ENCODE measurements around the gene GPD1L.
"Not testable (repeated sequence)": the region's sequence is repeated elsewhere in the genome, so short reads cannot be mapped to it uniquely, and the experiment has no call there.

The GPD1L gene

DNA sequence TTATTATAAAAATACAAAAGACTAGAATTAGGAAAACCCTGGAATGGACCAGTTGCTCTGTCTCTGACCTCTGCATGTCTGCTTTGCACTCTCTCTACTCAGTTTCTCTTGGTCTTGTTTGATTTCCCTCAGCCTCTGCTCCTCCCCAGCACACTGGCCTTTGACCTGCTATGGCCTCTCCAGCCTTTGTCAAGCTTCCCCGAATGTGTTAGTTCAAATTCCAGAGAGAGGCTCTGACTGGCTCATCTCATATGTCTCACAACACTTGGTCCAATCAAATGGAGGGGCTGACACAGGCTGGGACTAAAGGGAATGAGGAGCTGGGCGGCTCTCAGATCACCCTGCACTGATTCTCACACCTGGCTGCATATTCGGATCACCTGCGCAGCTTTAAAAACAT lies 79.7 kb downstream of the GPD1L start:
- no peak for DNase-seq

DNA sequence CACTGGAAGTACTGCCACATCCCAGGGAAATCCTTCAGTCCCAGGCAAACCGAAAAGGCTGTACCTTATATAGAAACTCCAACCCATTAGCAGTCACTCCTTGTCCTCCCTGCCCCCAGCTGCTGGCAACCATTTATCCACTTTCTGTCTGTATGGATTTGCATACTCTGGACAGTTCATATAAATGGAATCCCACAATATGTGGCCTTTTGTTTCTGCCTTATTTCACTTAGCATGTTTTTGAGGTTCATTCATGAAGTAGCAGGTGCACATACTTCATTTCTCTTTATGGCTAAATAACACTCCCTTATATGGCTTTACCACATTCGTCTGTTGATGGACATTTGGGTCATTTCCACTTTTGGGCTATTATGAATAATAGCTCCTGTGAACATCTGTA lies 80.5 kb downstream of the GPD1L start:
- no peak for DNase-seq

GRCh38 chr3:32189693-32190092 lies 83.3 kb downstream of the GPD1L start:
- DNase-seq = no peak

DNA sequence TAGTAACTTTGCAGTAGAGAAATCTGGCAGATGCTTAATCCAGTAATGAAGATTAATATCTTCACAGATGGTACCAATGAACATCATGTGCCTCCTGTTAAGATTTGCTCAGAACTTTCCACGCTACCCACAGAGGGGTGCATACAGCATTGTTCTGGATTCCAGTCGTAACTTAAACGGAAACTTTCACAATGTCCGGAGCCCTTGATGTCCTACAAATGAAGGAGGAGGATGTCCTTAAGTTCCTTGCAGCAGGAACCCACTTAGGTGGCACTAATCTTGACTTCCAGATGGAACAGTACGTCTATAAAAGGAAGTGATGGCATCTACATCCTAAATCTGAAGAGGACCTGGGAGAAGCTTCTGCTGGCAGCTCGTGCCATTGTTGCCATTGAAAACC lies 84.1 kb downstream of the GPD1L start:
- DNase-seq = not testable (repeated sequence)

DNA sequence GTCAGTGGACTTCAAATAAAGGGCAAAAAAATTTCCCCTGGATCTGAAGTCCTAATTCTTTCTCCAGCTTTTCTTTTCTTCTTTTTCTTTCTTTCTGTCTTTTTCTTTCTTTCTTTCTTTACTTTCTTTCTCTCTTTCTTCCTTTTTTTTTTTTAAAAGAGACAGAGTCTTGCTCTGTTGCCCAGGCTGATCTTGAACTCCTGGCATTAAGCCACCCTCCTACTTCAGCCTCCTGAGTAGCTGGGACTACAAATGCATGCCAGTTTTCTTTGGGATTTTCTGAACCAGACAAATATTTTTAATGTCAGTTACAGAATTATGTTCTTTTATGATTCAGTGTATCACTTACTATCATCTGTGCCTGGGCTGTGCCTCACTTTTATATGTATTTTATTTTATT lies 86.7 kb downstream of the GPD1L start:
- no peak for DNase-seq

- no peak for DNase-seq
Observed at GRCh38 chr3:32194653-32195052, 88.2 kb downstream of the GPD1L start.

GRCh38 chr3:32195995-32196540 lies 89.6 kb downstream of the GPD1L start:
- no peak for DNase-seq

DNA sequence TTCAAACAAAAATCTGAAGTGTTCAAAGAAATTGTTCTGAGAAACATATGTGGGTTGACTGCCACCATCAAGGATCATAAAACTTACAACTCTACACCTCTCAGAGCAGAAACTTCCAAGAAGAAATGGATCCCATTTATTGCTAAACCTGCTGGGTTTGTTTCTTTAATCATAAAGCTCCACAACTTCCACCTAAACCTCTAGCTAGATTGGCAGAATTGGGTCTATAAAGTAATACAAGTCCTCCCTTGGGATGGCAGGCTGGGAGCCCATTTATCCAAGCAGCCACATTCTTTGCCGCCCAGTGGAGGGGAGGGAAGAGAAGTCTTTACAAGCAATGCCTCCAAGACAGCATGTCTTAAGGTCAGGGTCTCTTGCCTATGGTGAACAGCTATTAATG lies 91.6 kb downstream of the GPD1L start:
- DNase-seq = no peak

DNA sequence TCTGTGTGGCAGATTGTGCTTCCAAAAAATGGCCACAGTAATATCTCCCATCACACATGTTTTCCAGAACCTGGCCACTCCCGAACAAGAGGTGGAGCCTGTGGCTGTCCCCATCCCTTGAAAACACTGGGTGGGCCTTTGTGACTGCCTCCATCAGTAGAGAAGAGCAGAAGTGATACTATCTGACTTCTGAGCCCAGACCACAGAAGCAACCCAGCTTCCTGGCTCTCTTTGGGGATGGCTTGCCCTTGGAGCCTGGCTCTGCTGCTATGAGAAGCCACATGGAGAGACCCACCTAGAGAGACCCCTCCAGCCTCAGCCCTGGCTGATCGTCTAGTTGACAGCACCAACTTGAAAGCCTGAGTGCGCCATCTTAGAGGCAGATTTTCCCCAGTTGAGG lies 92.3 kb downstream of the GPD1L start:
- no peak for DNase-seq

DNA sequence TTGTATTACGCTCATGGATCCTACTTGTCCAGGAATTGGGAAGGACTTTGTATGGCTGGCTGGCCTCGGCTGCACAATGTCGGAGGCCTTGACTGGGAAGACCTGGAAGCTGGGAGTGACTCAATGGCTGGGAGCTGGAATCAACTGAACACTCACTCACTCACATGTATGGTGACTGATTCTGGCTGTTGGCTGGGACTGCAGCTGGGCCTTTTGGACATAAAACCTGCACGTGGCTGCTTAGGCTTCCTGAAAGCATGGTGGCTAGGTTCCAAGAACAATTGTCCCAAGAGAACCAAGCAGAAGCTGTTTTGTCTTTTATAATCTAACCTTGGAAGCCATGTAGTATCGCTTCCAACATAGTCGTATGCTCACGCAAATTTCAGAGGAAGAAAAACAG lies 94.1 kb downstream of the GPD1L start:
- no peak for DNase-seq

DNA sequence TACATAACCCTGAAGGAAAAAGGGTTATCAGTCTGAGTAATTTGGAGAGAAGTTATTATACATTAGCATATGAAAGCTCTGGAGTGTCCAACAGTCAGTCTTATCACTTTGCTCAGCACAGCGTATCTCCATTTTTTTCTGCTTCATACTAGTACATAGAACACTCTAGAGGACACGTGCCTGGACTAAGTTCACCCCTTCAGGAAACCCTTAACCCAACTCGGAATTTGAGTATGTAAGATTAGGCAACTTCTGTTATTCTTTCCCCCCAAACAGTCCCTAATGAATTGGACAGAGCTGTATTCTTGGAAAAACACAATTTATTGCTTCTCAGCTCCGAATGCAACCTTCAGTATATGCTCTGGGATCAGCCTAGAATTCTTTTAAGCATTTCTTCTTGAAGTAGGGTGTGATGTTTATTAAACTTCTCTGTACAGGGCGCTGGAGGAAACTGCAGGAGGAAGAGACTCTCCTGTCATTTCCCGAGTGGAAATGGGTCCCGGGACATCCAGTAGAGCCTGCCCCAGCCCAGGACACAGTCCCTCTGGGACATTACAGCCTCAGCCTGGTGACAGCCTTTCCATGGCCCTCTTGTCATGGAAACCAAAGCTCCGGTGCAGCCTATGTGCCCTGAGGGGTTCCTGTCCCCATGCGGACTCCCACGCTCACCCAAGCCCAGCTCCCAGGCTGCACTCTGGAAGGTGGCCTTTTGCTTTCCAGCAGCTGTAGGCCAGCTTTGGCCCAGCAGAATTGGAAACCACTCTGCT lies 94.8 kb downstream of the GPD1L start:
- no peak for DNase-seq

DNA sequence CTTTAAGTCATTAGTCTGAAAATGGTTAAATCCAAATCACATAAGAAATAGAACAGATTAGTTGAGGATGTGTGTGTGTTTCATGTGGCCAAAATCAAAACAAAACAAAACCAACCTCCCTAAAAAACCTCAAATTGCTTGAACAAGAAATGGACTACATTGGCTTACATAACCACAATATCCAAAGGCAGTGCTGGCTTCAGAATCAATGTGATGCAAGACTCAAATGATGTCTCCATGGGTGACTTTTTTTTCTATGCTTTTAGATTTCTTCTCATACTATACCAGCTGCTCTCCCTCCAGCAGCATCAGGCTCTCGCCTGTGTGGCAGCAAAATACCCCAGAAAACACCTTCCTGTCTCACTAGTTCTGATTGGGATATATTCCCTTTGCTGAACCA lies 96.1 kb downstream of the GPD1L start:
- DNase-seq = no peak

- DNase-seq = no peak
Observed at GRCh38 chr3:32203854-32204253, 97.4 kb downstream of the GPD1L start.

GRCh38 chr3:32208447-32208846 lies 102.0 kb downstream of the GPD1L start:
- no peak for DNase-seq

GRCh38 chr3:32215185-32215584 lies 108.8 kb downstream of the GPD1L start:
- no peak for DNase-seq

DNA sequence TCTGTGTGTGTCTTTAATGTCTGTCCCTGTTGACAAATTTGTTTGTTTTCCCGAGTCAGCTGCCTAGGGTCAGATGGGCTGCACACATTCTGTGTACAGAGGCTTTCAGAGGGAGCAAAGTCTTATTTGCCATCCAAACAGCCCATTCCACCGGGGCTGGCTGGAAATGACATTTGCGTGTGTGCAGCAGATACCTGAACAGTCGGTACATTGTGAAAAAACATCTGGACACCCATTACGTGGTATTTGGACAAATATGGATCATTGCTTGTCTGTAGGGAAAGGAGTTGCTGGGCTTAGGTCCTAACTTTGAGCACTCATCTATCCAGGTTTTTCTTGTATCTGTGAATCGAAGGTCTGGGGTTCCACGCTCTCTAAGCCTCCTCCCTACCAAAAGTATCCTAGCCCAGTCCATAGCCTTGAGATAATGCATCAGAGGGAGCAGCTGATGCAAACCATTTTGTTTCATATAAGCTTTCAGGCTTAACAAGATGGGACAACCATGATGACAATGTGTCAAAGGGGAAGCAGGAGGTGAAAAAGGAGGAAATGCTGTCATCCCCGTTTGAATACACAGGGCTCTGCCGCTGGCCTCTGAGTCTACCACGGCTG lies 109.9 kb downstream of the GPD1L start:
- no peak for DNase-seq

DNA sequence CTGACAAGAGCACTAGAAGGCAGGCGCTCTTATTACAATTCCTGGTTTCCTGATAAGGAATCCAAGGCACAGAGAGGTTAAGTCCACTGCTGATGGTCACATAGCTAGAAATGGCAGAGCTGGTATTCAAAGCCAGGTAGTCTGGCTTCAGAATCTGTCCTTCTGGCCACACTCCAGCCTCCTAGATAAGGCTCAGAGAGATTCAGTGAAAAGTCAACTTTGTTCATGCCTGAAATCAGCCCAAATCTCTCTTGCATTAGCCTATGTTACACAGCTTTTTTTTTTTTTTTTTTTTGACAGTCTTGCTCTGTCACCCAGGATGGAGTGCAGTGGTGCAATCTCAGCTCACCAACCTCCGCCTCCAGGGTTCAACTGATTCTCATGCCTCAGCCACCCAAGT lies 110.9 kb downstream of the GPD1L start:
- DNase-seq = no peak
